Esophagus muscularis mucosa (tissue), 3 donors: ENCODE measurements around the gene CSK.

Experiments used
- CTCF ChIP-seq, 3 experiments: fragments of 200-600 bp in 2 of 3; fragments of 450-650 bp in 1 of 3; sonication (generic) in 2 of 3; IDR thresholded peaks; one replicate each; pipeline ENCODE4 v1.5.1; 2017 to 2019; ENCODE audit warnings: antibody characterized with exemption in 3 of 3, mild to moderate bottlenecking in 2 of 3, moderate library complexity in 1 of 3
- POLR2A ChIP-seq: fragments of 450-650 bp; IDR thresholded peaks from one replicate; pipeline ENCODE4 v1.6.1; 2017; ENCODE audit warnings: antibody characterized with exemption, moderate library complexity, mild to moderate bottlenecking, low read depth
- POLR2AphosphoS5 ChIP-seq, 2 donors: sonication (generic); formaldehyde crosslinking; IDR thresholded peaks; one replicate each; pipeline ENCODE4 v1.6.1; 2017; ENCODE audit warnings: antibody characterized with exemption in 2 of 2

DNA sequence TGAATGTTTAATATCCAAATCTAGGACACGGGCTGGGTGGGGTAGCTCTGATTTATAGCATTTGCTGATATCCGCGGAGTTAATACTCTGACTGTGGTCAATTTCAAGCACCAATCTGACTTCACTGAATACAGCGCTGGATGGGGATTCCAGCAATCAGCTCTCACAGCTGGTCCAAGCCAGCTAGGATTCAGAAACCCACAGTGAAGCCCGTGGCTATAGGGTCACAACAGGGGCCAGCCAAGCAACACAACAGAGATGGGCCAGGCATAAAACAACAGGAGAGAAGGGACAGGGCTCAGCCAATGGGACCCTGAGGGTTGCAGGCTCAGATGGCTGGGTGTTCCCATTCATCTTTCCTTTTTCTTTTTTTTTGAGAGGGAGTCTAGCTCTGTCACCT, 25.4 kb downstream of the CSK start:
- no peak for TF ChIP-seq CTCF (IDR thresholded peaks at IDR 0.05)
- TF ChIP-seq POLR2AphosphoS5 (IDR thresholded peaks at IDR 0.05), result no peak
- TF ChIP-seq POLR2A, result no peak
